ENCODE measurements around the gene ATG14.
"Not testable (repeated sequence)": the region's sequence is repeated elsewhere in the genome, so short reads cannot be mapped to it uniquely, and the experiment has no call there.

Gene ATG14

DNA sequence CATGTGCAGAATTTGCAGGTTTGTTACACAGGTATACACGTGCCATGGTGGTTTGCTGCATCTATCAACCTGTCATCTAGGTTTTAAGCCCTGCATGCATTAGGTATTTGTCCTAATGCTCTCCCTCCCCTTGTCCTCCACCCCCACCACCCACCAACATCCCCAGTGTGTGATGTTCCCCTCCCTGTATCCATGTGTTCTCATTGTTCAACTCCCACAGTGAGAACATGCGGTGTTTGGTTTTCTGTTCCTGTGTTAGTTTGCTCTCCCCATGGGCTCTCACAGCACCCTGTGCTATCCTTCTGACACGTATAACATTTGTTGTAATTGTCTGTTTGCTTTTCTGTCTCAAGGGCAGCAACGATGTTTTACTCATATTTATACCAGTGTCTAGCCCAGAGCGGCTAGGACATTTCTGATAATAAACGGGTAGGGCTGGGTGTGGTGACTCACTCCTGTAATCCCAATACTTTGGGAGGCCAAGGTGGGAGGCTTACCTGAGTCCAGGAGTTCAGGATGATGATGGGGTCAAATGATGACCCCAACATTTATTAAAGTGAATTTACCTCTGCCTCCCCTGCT is 67.0 kb downstream of the ATG14 start:
- not testable (repeated sequence) for H3K4me1 ChIP-seq (ENCODE audit: control insufficient read depth, insufficient read depth, low read length); H3K36me3 ChIP-seq (ENCODE audit: control insufficient read depth, insufficient read depth, low read length); H3K27ac ChIP-seq (ENCODE audit: insufficient read depth, low read depth, low read length, poor library complexity, severe bottlenecking); H3K4me3 ChIP-seq (ENCODE audit: insufficient read depth, low read depth, low read length); H3K27me3 ChIP-seq (ENCODE audit: control insufficient read depth, insufficient read depth, low read length, poor library complexity, severe bottlenecking); H3K9me3 ChIP-seq (ENCODE audit: control insufficient read depth, low read length)
- WGBS, 2 experiments = 80 to 87% methylated on average over 6 of the region's 6 CpGs

DNA sequence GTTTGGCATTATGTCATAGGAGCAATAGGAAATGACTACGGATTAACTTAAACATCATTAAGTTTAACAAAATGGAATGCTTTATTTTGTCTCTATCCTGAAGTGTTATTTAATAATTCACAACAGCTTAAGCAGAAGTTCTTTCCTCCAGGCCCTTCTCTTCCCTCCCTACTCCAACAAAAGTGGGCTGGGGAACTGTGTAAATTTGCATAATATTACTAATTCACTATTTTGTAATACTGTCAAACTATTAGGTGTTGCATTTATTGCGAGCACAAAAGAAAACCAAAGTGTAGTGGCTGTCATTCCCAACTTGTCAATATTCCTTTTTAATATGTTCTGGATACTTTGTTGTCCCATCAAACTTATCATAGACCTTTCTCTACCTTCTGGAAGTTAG is 69.8 kb downstream of the ATG14 start:
- 100% methylated on average over 1 of the region's 2 CpGs for WGBS, 2 experiments

DNA sequence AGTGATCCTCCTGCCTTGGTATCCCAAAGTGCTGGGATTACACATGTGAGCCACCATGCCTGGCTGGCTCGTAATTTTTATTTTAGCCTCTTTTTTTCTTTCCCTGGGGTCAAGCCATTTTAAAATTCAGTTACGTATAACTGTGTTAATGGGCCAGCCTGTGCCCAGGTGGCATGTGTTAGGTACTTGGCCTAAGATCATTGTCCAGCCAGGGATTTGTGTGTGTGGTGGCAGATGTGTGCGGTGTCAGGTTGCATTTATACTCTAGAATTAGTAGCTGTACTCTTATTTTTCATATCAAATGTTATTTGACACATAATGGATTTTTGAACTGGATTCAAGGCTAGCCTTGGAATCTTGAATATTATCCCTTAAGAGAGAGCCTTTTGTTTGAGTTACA is 71.1 kb downstream of the ATG14 start:
- WGBS, 2 experiments = 93 to 100% methylated on average over 2 of the region's 3 CpGs
- no peaks in the 10 kb centered on the region for H3K9me3 ChIP-seq (ENCODE audit: control insufficient read depth, low read length)
- no peak overlapping the region for H3K4me3 ChIP-seq (ENCODE audit: insufficient read depth, low read depth, low read length)

More for the DNA sequence above, 69.8 kb downstream of the ATG14 start:
- no peak overlapping the region for H3K27ac ChIP-seq (ENCODE audit: insufficient read depth, low read depth, low read length, poor library complexity, severe bottlenecking)
- H3K9me3 ChIP-seq (ENCODE audit: control insufficient read depth, low read length) = no peaks in the 10 kb centered on the region
- H3K4me1 ChIP-seq (ENCODE audit: control insufficient read depth, insufficient read depth, low read length) = no peaks in the 10 kb centered on the region
- no peaks in the 10 kb centered on the region for H3K36me3 ChIP-seq (ENCODE audit: control insufficient read depth, insufficient read depth, low read length)
- H3K27me3 ChIP-seq (ENCODE audit: control insufficient read depth, insufficient read depth, low read length, poor library complexity, severe bottlenecking) = no peaks in the 10 kb centered on the region
- H3K4me3 ChIP-seq (ENCODE audit: insufficient read depth, low read depth, low read length) = no peak overlapping the region

DNA sequence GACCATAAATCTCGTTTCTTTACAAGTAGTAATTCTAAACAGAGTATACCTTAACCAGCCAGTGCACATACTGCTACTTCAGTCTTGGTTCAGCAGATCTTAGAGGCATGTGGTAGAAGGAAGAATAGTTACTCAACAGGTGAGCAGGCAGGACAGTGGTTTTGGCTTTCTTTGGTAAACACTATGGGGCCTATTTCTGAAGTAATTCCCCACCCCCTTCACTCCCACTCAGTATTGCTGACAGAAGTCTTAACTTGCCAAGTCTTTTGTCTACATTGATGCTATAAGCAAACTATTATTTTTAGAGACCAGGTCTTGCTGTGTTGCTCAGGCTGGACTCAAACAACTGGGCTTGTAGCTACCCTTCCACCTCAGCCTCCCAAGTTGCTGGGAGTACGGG is 71.9 kb downstream of the ATG14 start:
- no peak overlapping the region for H3K4me3 ChIP-seq (ENCODE audit: insufficient read depth, low read depth, low read length)
- WGBS, 2 experiments = 50 to 77% methylated on average over 1 to 2 of the region's 2 CpGs

More for the DNA sequence above, 71.1 kb downstream of the ATG14 start:
- Histone ChIP-seq H3K27me3 (ENCODE audit: control insufficient read depth, insufficient read depth, low read length, poor library complexity, severe bottlenecking) (no peaks in the 10 kb centered on the region), H3K36me3 (ENCODE audit: control insufficient read depth, insufficient read depth, low read length) (no peaks in the 10 kb centered on the region), H3K27ac (ENCODE audit: insufficient read depth, low read depth, low read length, poor library complexity, severe bottlenecking) (no peak overlapping the region), H3K4me1 (ENCODE audit: control insufficient read depth, insufficient read depth, low read length) (no peaks in the 10 kb centered on the region)

DNA sequence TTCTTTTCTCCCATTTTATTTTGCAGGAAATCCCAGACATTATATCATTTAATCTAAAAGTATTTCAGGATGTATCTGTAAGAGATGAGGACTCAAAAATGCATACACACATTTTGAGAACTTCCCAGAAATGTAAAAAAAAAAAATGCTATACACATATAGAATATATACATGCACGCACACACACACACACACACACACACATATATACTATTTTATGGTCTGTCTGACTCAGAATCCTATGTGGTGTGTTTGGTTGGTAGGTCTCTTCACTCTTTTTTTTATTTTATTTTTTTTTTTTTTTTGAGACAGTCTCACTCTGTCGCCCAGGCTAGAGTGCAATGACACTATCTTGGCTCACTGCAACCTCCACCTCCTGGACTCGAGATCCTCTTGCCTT is 74.9 kb downstream of the ATG14 start:
- no peaks in the 10 kb centered on the region for H3K27me3 ChIP-seq (ENCODE audit: control insufficient read depth, insufficient read depth, low read length, poor library complexity, severe bottlenecking)
- no peak overlapping the region for H3K27ac ChIP-seq (ENCODE audit: insufficient read depth, low read depth, low read length, poor library complexity, severe bottlenecking)
- H3K4me1 ChIP-seq (ENCODE audit: control insufficient read depth, insufficient read depth, low read length) = no peaks in the 10 kb centered on the region
- no peaks in the 10 kb centered on the region for H3K9me3 ChIP-seq (ENCODE audit: control insufficient read depth, low read length)
- no peaks in the 10 kb centered on the region for H3K36me3 ChIP-seq (ENCODE audit: control insufficient read depth, insufficient read depth, low read length)
- no peak overlapping the region for H3K4me3 ChIP-seq (ENCODE audit: insufficient read depth, low read depth, low read length)
- WGBS, 2 experiments = 81 to 96% methylated on average over 2 of the region's 3 CpGs

More for the DNA sequence above, 71.9 kb downstream of the ATG14 start:
- H3K4me1 ChIP-seq (ENCODE audit: control insufficient read depth, insufficient read depth, low read length) = no peaks in the 10 kb centered on the region
- no peaks in the 10 kb centered on the region for H3K27me3 ChIP-seq (ENCODE audit: control insufficient read depth, insufficient read depth, low read length, poor library complexity, severe bottlenecking)
- H3K27ac ChIP-seq (ENCODE audit: insufficient read depth, low read depth, low read length, poor library complexity, severe bottlenecking) = no peak overlapping the region
- no peaks in the 10 kb centered on the region for H3K36me3 ChIP-seq (ENCODE audit: control insufficient read depth, insufficient read depth, low read length)
- no peaks in the 10 kb centered on the region for H3K9me3 ChIP-seq (ENCODE audit: control insufficient read depth, low read length)

DNA sequence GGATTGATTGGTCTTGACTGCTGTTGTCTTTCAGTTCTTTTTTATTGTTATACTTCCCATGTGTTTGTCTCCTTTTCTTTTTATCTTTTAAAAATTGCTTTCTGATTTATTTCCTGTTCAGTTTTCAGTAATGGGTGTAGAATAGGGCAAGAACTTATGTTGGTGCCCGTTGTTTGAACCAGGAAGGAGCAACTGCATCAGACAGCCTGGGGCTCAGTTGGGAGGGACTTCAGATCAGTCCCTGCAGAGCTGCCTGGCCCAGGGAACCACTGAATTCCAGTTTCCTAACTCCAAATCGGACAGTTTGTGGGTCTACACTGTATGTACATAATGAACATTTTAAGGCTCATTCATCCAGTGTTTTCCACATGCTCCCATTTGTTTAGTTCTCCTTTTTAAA is 75.5 kb downstream of the ATG14 start:
- H3K9me3 ChIP-seq (ENCODE audit: control insufficient read depth, low read length) = no peaks in the 10 kb centered on the region
- WGBS, 2 experiments = 83 to 92% methylated on average over 2 of the region's 2 CpGs

DNA sequence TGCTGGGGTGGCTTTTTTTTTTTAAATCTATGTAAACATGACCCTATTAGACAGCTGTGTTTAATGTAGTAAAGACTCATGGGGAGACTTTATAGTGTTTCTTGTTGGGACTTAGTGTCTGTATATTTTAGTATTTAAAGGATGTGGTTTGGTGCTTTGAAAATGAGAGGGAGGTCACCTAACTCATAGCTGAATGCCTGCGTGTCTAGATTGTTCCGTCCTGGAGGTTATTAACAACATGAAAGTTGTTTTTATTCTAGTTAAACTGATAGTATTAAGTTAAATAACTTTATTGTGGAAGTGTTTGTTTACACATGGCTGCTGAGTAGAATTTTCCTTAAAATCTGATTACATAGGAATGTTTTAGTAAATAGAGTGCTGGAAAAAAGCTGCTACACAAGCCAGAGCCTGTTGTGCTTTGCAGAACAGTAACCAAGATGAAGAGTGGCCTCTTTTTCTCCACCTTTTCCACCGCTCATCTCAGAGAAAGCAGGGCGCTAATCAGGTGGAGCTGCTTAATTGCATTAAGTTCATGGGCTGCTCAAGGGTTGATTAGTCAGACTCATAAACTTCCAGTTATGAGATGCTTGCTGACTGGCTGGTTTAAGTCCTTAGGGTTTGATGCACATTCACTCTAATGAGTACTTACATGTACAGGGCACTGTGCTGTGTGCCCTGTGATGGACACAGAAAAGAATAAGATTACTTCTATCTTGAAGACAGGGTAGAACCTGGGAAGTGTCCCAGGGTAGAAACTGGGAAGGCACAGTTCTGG is 77.7 kb downstream of the ATG14 start:
- Histone ChIP-seq H3K4me1 (ENCODE audit: control insufficient read depth, insufficient read depth, low read length) (no peaks in the 10 kb centered on the region), H3K27me3 (ENCODE audit: control insufficient read depth, insufficient read depth, low read length, poor library complexity, severe bottlenecking) (no peaks in the 10 kb centered on the region), H3K9me3 (ENCODE audit: control insufficient read depth, low read length) (no peaks in the 10 kb centered on the region), H3K36me3 (ENCODE audit: control insufficient read depth, insufficient read depth, low read length) (no peaks in the 10 kb centered on the region), H3K27ac (ENCODE audit: insufficient read depth, low read depth, low read length, poor library complexity, severe bottlenecking) (no peak overlapping the region), H3K4me3 (ENCODE audit: insufficient read depth, low read depth, low read length) (no peak overlapping the region)
- WGBS, 2 experiments = 90 to 97% methylated on average over 4 of the region's 4 CpGs

More for the DNA sequence above, 75.5 kb downstream of the ATG14 start:
- Histone ChIP-seq H3K27me3 (ENCODE audit: control insufficient read depth, insufficient read depth, low read length, poor library complexity, severe bottlenecking) (no peaks in the 10 kb centered on the region), H3K27ac (ENCODE audit: insufficient read depth, low read depth, low read length, poor library complexity, severe bottlenecking) (no peak overlapping the region), H3K4me3 (ENCODE audit: insufficient read depth, low read depth, low read length) (no peak overlapping the region), H3K4me1 (ENCODE audit: control insufficient read depth, insufficient read depth, low read length) (no peaks in the 10 kb centered on the region), H3K36me3 (ENCODE audit: control insufficient read depth, insufficient read depth, low read length) (no peaks in the 10 kb centered on the region)

DNA sequence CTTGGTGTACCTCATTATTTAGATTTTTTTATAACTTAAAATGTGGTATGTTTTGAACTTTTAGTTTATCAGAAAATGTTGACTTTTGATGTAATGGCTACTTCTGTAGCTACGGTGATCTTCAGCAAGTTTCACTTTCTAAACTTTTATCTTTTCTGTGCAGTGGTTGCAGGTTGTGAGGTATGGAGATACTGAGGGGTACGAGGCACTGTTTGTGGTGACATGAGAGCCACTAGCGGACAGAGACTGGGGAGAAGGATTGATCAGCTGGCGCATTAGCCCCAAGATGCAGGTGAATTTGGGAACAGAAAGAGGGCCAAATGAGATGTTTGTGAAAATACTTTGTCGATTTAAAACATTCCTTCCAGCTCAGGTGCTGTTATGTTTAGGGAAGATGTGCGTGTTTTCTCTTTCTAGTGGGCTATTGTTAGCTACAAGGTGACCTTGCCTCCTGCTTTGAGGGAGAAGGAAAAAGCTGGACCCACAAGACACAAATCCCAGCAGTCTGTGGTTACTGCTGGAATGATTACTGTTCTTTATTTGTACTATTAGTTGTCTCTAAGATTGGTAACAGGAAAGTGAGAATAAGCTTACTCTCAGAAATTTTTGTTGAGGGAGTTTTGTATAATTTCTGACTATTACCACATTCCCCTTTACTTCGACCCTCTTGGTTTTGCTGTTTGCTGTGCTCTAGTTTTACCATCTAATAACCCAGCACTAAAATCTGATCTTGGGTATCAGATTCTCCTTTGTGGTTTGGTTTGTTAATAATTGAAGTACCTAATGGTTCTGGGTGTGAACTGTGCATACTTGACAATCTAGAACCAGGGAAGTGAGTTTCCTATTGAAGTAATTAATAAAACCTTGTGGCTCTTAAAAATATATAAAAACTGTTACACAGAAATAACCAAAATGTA is 78.7 kb downstream of the ATG14 start:
- Histone ChIP-seq H3K27me3 (ENCODE audit: control insufficient read depth, insufficient read depth, low read length, poor library complexity, severe bottlenecking) (no peaks in the 10 kb centered on the region), H3K9me3 (ENCODE audit: control insufficient read depth, low read length) (no peaks in the 10 kb centered on the region), H3K4me3 (ENCODE audit: insufficient read depth, low read depth, low read length) (no peak overlapping the region), H3K36me3 (ENCODE audit: control insufficient read depth, insufficient read depth, low read length) (no peaks in the 10 kb centered on the region), H3K4me1 (ENCODE audit: control insufficient read depth, insufficient read depth, low read length) (no peaks in the 10 kb centered on the region), H3K27ac (ENCODE audit: insufficient read depth, low read depth, low read length, poor library complexity, severe bottlenecking) (no peak overlapping the region)
- WGBS, 2 experiments = 94 to 97% methylated on average over 6 to 7 of the region's 7 CpGs

DNA sequence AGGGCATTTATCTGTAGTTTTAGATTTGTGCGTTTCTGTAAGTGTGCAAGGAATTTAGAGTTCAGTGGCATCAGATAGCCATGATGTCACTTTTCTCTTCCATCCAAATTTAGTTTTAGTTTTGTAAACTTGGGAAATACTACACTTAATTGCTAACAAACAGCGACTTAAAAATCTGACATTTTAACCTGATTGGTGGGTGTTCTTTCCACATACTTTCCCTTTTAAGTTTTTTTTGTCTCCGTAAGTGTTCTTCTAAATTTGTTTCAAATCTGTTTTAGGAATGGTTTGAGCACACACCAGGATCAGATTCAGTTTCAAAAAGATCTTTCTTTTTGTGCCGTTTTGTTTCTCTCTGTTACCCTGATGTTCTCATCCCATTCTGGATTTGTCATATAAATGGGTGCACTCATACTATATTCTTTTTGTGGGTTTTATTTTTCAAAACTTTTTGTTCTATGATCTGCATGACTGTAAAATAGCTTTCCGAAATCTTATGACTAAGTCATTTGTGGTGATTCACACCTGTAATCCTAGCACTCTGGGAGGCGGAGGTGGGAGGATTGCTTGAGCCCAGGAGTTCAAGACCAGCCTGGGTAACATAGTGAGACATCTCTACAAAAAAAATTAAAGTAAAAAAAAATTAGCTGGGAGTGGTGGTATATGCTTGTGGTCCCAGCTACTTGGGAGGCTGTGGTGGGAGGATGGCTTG is 81.5 kb downstream of the ATG14 start:
- H3K27ac ChIP-seq (ENCODE audit: insufficient read depth, low read depth, low read length, poor library complexity, severe bottlenecking) = no peak overlapping the region
- 92 to 94% methylated on average over 6 of the region's 6 CpGs for WGBS, 2 experiments
- H3K4me1 ChIP-seq (ENCODE audit: control insufficient read depth, insufficient read depth, low read length) = no peaks in the 10 kb centered on the region

More for the DNA sequence above, 81.5 kb downstream of the ATG14 start:
- H3K4me3 ChIP-seq (ENCODE audit: insufficient read depth, low read depth, low read length) = no peak overlapping the region
- H3K27me3 ChIP-seq (ENCODE audit: control insufficient read depth, insufficient read depth, low read length, poor library complexity, severe bottlenecking) = no peaks in the 10 kb centered on the region
- H3K36me3 ChIP-seq (ENCODE audit: control insufficient read depth, insufficient read depth, low read length) = no peaks in the 10 kb centered on the region
- no peaks in the 10 kb centered on the region for H3K9me3 ChIP-seq (ENCODE audit: control insufficient read depth, low read length)
